ENCODE results near the gene RCVRN.

Gene RCVRN

DNA sequence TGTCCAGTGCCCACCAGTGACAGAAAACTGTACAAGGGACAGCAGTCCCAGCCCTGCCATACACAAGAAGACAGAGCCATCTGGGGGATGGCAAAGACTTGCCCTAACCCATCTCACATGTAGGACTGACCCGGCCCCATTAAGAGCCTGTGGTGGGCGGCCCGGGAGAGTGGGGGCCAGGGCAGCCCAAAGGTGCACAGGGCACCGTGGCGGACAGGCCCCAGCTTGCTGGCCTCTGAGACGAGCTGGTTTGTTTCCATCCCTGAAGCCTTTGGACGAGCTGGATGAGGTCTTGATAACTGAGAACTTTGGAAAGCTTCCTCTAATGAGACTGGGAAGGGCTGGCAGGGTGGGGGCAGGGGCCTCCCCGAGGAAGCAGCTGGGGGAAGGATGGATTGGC lies 11.0 kb upstream of the RCVRN start:
- TF ChIP-seq SPI1 (IDR thresholded peaks at IDR 0.05; ENCODE audit: borderline replicate concordance, low read depth) (no peak), POLR2AphosphoS5 (IDR thresholded peaks at IDR 0.05; ENCODE audit: low read depth) (no peak), GABPA (IDR thresholded peaks at IDR 0.05; ENCODE audit: low read depth) (no peak)
- TF ChIP-seq, protein P1, sequence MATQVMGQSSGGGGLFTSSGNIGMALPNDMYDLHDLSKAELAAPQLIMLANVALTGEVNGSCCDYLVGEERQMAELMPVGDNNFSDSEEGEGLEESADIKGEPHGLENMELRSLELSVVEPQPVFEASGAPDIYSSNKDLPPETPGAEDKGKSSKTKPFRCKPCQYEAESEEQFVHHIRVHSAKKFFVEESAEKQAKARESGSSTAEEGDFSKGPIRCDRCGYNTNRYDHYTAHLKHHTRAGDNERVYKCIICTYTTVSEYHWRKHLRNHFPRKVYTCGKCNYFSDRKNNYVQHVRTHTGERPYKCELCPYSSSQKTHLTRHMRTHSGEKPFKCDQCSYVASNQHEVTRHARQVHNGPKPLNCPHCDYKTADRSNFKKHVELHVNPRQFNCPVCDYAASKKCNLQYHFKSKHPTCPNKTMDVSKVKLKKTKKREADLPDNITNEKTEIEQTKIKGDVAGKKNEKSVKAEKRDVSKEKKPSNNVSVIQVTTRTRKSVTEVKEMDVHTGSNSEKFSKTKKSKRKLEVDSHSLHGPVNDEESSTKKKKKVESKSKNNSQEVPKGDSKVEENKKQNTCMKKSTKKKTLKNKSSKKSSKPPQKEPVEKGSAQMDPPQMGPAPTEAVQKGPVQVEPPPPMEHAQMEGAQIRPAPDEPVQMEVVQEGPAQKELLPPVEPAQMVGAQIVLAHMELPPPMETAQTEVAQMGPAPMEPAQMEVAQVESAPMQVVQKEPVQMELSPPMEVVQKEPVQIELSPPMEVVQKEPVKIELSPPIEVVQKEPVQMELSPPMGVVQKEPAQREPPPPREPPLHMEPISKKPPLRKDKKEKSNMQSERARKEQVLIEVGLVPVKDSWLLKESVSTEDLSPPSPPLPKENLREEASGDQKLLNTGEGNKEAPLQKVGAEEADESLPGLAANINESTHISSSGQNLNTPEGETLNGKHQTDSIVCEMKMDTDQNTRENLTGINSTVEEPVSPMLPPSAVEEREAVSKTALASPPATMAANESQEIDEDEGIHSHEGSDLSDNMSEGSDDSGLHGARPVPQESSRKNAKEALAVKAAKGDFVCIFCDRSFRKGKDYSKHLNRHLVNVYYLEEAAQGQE (IDR thresholded peaks at IDR 0.05; ENCODE audit: insufficient replicate concordance, low read depth), result no peak
- TF ChIP-seq, protein P2, sequence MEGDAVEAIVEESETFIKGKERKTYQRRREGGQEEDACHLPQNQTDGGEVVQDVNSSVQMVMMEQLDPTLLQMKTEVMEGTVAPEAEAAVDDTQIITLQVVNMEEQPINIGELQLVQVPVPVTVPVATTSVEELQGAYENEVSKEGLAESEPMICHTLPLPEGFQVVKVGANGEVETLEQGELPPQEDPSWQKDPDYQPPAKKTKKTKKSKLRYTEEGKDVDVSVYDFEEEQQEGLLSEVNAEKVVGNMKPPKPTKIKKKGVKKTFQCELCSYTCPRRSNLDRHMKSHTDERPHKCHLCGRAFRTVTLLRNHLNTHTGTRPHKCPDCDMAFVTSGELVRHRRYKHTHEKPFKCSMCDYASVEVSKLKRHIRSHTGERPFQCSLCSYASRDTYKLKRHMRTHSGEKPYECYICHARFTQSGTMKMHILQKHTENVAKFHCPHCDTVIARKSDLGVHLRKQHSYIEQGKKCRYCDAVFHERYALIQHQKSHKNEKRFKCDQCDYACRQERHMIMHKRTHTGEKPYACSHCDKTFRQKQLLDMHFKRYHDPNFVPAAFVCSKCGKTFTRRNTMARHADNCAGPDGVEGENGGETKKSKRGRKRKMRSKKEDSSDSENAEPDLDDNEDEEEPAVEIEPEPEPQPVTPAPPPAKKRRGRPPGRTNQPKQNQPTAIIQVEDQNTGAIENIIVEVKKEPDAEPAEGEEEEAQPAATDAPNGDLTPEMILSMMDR (IDR thresholded peaks at IDR 0.05; ENCODE audit: insufficient read depth, low read length), result no peak
- H3K4me3 ChIP-seq (replicated peaks; ENCODE audit: insufficient read depth, low read length), result no peak overlapping the region
- no peak for DNase-seq (ENCODE audit: low read depth in 1 of 2, low spot score in 1 of 2)
- no peaks in the 10 kb centered on the region for H3K27me3 ChIP-seq (ENCODE audit: insufficient read depth, poor library complexity, severe bottlenecking)
- no peak overlapping the region for H3K27ac ChIP-seq (replicated peaks)

DNA sequence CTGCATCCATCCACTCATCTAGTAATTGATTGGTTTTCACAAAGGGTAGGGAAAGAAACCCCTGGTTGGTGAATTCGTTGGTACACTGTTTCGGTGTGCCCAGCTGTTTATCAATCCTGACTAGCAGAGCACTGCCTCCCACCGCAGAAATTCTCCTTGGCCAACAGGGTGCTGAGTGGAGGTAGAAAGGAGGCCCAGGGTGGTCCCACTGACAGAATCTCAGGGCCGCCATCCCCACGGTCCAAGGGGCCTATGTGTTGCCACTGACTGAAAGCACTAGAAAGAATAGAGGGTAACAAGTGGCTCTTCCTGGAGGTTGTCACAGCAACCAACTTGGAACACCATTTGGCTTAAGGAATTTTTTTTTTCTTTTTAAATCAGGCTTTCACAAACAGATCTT lies 8.4 kb upstream of the RCVRN start:
- H3K4me3 ChIP-seq (replicated peaks; ENCODE audit: insufficient read depth, low read length), result no peak overlapping the region
- H3K27me3 ChIP-seq (ENCODE audit: insufficient read depth, poor library complexity, severe bottlenecking), result no peaks in the 10 kb centered on the region
- TF ChIP-seq GABPA (IDR thresholded peaks at IDR 0.05; ENCODE audit: low read depth) (no peak), SPI1 (IDR thresholded peaks at IDR 0.05; ENCODE audit: borderline replicate concordance, low read depth) (no peak), POLR2AphosphoS5 (IDR thresholded peaks at IDR 0.05; ENCODE audit: low read depth) (no peak)
- TF ChIP-seq, protein P1 (IDR thresholded peaks at IDR 0.05; ENCODE audit: insufficient replicate concordance, low read depth), result no peak
- TF ChIP-seq, protein P2 (IDR thresholded peaks at IDR 0.05; ENCODE audit: insufficient read depth, low read length), result no peak
- no peak for DNase-seq (ENCODE audit: low read depth in 1 of 2, low spot score in 1 of 2)
- no peak overlapping the region for H3K27ac ChIP-seq (replicated peaks)

DNA sequence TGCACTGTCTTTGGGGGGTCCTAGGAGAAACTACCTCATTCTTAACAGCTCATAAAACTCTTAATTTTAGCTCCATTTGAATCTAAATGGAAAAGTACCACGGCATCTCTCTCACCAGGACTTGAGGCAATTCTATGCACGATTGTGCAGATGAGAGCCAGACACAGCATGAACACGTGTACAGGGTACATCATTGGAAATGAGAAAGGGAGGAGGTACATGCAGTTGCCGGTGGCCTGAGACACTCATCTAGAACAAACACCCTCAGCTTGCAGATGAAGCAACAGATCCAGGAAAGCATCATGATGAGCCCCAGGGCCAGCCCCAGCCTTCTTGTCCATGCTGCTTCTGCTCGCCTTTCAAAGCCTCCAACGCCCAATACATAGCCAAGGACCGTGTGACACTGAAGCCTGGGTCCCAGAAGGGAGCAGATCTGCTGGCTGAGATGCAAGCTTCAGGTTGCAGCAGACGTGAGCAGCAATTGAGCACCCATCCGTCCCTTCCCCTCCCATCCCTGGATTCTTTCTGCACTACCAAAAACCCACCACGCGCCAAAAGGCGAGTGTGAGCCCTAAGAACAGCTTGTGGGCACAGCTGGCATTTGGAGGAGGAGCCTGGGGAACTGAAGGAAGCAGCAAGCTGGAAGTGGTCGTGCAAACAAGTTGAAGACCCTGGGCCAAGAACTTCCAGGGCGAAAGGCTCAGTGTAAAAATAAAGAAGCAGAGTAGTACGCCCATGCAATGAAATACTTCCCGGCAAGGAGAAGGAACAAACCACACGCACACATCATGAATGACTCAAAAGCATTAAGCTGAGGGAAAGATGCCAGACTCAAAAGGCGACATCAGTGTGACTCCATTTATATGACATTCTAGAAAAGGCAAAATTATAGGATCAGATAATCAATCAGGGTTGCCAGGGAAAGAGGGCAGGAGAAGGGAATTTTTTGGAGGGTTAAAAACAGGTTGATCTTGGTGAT lies 7.3 kb upstream of the RCVRN start:
- H3K4me3 ChIP-seq (replicated peaks; ENCODE audit: insufficient read depth, low read length), result no peak overlapping the region
- H3K27ac ChIP-seq (replicated peaks), result no peak overlapping the region
- TF ChIP-seq POLR2AphosphoS5 (IDR thresholded peaks at IDR 0.05; ENCODE audit: low read depth) (no peak), SPI1 (IDR thresholded peaks at IDR 0.05; ENCODE audit: borderline replicate concordance, low read depth) (no peak), GABPA (IDR thresholded peaks at IDR 0.05; ENCODE audit: low read depth) (no peak)
- TF ChIP-seq, protein P2 (IDR thresholded peaks at IDR 0.05; ENCODE audit: insufficient read depth, low read length), result no peak
- TF ChIP-seq, protein P1 (IDR thresholded peaks at IDR 0.05; ENCODE audit: insufficient replicate concordance, low read depth), result no peak
- DNase-seq (ENCODE audit: low read depth in 1 of 2, low spot score in 1 of 2), result no peak
- no peaks in the 10 kb centered on the region for H3K27me3 ChIP-seq (ENCODE audit: insufficient read depth, poor library complexity, severe bottlenecking)
